ENCODE measurements around the gene TCEA3.
A peak's percentile ranks its signal among the peaks of the same experiment; 100 is the strongest.

TCEA3 gene

GRCh38 chr1:23420778-23421177, 3.8 kb downstream of the TCEA3 start:
- no peak for DNase-seq

GRCh38 chr1:23419180-23419579, 5.4 kb downstream of the TCEA3 start:
- DNase-seq = no peak

GRCh38 chr1:23417570-23417969, 7.0 kb downstream of the TCEA3 start:
- peak; percentile 63 for DNase-seq

GRCh38 chr1:23416964-23417363, 7.6 kb downstream of the TCEA3 start:
- no peak for DNase-seq

GRCh38 chr1:23408797-23409290, 15.7 kb downstream of the TCEA3 start:
- DNase-seq = no peak

- DNase-seq = no peak
Observed at GRCh38 chr1:23407016-23407630, 17.4 kb downstream of the TCEA3 start.

- DNase-seq = no peak
Observed at GRCh38 chr1:23405946-23406345, 18.6 kb downstream of the TCEA3 start.

GRCh38 chr1:23403735-23404486, 20.6 kb downstream of the TCEA3 start:
- peak; percentile 96 for DNase-seq

- DNase-seq = no peak
Observed at GRCh38 chr1:23403355-23403734, 21.2 kb downstream of the TCEA3 start.

- DNase-seq = no peak
Observed at GRCh38 chr1:23403038-23403336, 21.6 kb downstream of the TCEA3 start.

- DNase-seq = no peak
Observed at GRCh38 chr1:23402286-23403037, 22.1 kb downstream of the TCEA3 start.

- no peak for DNase-seq
Observed at GRCh38 chr1:23401313-23401712, 23.2 kb downstream of the TCEA3 start.

- no peak for DNase-seq
Observed at GRCh38 chr1:23400324-23401114, 24.0 kb downstream of the TCEA3 start.

GRCh38 chr1:23399229-23399628, 25.3 kb downstream of the TCEA3 start:
- DNase-seq = no peak

GRCh38 chr1:23397908-23398307, 26.6 kb downstream of the TCEA3 start:
- DNase-seq = no peak

GRCh38 chr1:23396380-23396779, 28.2 kb downstream of the TCEA3 start:
- no peak for DNase-seq

- no peak for DNase-seq
Observed at GRCh38 chr1:23395849-23396248, 28.7 kb downstream of the TCEA3 start.

- no peak for DNase-seq
Observed at GRCh38 chr1:23395154-23395724, 29.3 kb downstream of the TCEA3 start.

- DNase-seq = no peak
Observed at GRCh38 chr1:23394684-23395083, 29.9 kb downstream of the TCEA3 start.

GRCh38 chr1:23394181-23394580, 30.4 kb downstream of the TCEA3 start:
- DNase-seq = no peak

- DNase-seq = no peak
Observed at GRCh38 chr1:23393706-23394105, 30.8 kb downstream of the TCEA3 start.

GRCh38 chr1:23392125-23392855, 32.3 kb downstream of the TCEA3 start:
- DNase-seq = no peak
